ENCODE results near the gene TMEM19. TPM values are rescaled to one million over a fixed set of nuclear protein-coding genes. Genes with fewer than 3 reads are reported as not detected.

TMEM19 gene
- total RNA-seq, 1 donor from 2014 or later: 20.2 TPM

GRCh38 chr12:71652656-71653055, 33.2 kb upstream of the TMEM19 start:
- Mint-ChIP-seq H3K27ac (no peak overlapping the region), H3K36me3 (peaks cover 29% of the 10 kb centered on the region), H3K4me3 (no peak overlapping the region), H3K27me3 (ENCODE audit: low read depth) (no peaks in the 10 kb centered on the region), H3K4me1 (peaks cover 9% of the 10 kb centered on the region), H3K9me3 (peaks cover 15% of the 10 kb centered on the region)
- TF ChIP-seq CTCF (IDR thresholded peaks at IDR 0.05; ENCODE audit: unreplicated experiment): no peak
- no peak for DNase-seq (ENCODE audit: low spot score in 2 of 2, unreplicated experiment in 2 of 2)

GRCh38 chr12:71653137-71653536, 32.7 kb upstream of the TMEM19 start:
- TF ChIP-seq CTCF (IDR thresholded peaks at IDR 0.05; ENCODE audit: unreplicated experiment): no peak
- no peak overlapping the region for H3K4me3 Mint-ChIP-seq
- peaks cover 9% of the 10 kb centered on the region for H3K4me1 Mint-ChIP-seq
- DNase-seq (ENCODE audit: low spot score in 2 of 2, unreplicated experiment in 2 of 2): no peak
- H3K36me3 Mint-ChIP-seq: peaks cover 30% of the 10 kb centered on the region
- no peaks in the 10 kb centered on the region for H3K27me3 Mint-ChIP-seq (ENCODE audit: low read depth)
- no peak overlapping the region for H3K27ac Mint-ChIP-seq
- peaks cover 15% of the 10 kb centered on the region for H3K9me3 Mint-ChIP-seq

GRCh38 chr12:71654200-71654599, 31.7 kb upstream of the TMEM19 start:
- no peak overlapping the region for H3K4me3 Mint-ChIP-seq
- DNase-seq (ENCODE audit: low spot score in 2 of 2, unreplicated experiment in 2 of 2): no peak
- peaks cover 9% of the 10 kb centered on the region for H3K4me1 Mint-ChIP-seq
- no peaks in the 10 kb centered on the region for H3K27me3 Mint-ChIP-seq (ENCODE audit: low read depth)
- H3K36me3 Mint-ChIP-seq: peaks cover 39% of the 10 kb centered on the region
- H3K27ac Mint-ChIP-seq: no peak overlapping the region
- no peak for TF ChIP-seq CTCF (IDR thresholded peaks at IDR 0.05; ENCODE audit: unreplicated experiment)
- H3K9me3 Mint-ChIP-seq: peaks cover 15% of the 10 kb centered on the region

- Mint-ChIP-seq H3K27me3 (ENCODE audit: low read depth) (no peaks in the 10 kb centered on the region), H3K4me3 (no peak overlapping the region)
These were observed 30.4 kb upstream of the TMEM19 start for GRCh38 chr12:71655495-71655894.

GRCh38 chr12:71655907-71656306, 30.0 kb upstream of the TMEM19 start:
- DNase-seq (ENCODE audit: low spot score in 2 of 2, unreplicated experiment in 2 of 2): no peak
- Mint-ChIP-seq H3K4me3 (no peak overlapping the region), H3K27ac (no peak overlapping the region), H3K4me1 (peaks cover 13% of the 10 kb centered on the region), H3K27me3 (ENCODE audit: low read depth) (no peaks in the 10 kb centered on the region), H3K9me3 (peaks cover 15% of the 10 kb centered on the region), H3K36me3 (peaks cover 41% of the 10 kb centered on the region)
- no peak for TF ChIP-seq CTCF (IDR thresholded peaks at IDR 0.05; ENCODE audit: unreplicated experiment)

More at GRCh38 chr12:71655495-71655894, 30.4 kb upstream of the TMEM19 start:
- Mint-ChIP-seq H3K4me1 (peaks cover 13% of the 10 kb centered on the region), H3K9me3 (peaks cover 15% of the 10 kb centered on the region), H3K36me3 (peaks cover 43% of the 10 kb centered on the region), H3K27ac (no peak overlapping the region)
- DNase-seq (ENCODE audit: low spot score in 2 of 2, unreplicated experiment in 2 of 2): no peak
- no peak for TF ChIP-seq CTCF (IDR thresholded peaks at IDR 0.05; ENCODE audit: unreplicated experiment)

- no peak for TF ChIP-seq CTCF (IDR thresholded peaks at IDR 0.05; ENCODE audit: unreplicated experiment)
- H3K27me3 Mint-ChIP-seq (ENCODE audit: low read depth): no peaks in the 10 kb centered on the region
- peaks cover 15% of the 10 kb centered on the region for H3K9me3 Mint-ChIP-seq
- H3K4me1 Mint-ChIP-seq: peaks cover 16% of the 10 kb centered on the region
- DNase-seq (ENCODE audit: low spot score in 2 of 2, unreplicated experiment in 2 of 2): no peak
- peaks cover 41% of the 10 kb centered on the region for H3K36me3 Mint-ChIP-seq
- no peak overlapping the region for H3K27ac Mint-ChIP-seq
- no peak overlapping the region for H3K4me3 Mint-ChIP-seq
These were observed 29.1 kb upstream of the TMEM19 start for GRCh38 chr12:71656740-71657139.
